Skeletal muscle tissue (tissue), 4 donors: ENCODE measurements around the gene CCER1. TPM values are rescaled to one million over a fixed set of nuclear protein-coding genes. Genes with fewer than 3 reads are reported as not detected.

Source experiments
- H3K27ac ChIP-seq: one replicate; pipeline ENCODE4 v1.7.0; 2013; ENCODE audit warnings: mild to moderate bottlenecking, low read depth, low read length, inconsistent platforms
- H3K27me3 ChIP-seq, 3 donors: one replicate each; pipeline ENCODE4 v1.7.0; 2013; ENCODE audit warnings: low read length in 3 of 3; ENCODE audit not compliant: control insufficient read depth in 3 of 3, insufficient read depth in 3 of 3
- H3K36me3 ChIP-seq, 3 donors: one replicate each; pipeline ENCODE4 v1.7.0; 2013; ENCODE audit warnings: low read length in 3 of 3; ENCODE audit not compliant: control insufficient read depth in 3 of 3, insufficient read depth in 3 of 3
- H3K4me1 ChIP-seq, 3 donors: one replicate each; pipeline ENCODE4 v1.7.0; 2013; ENCODE audit warnings: low read length in 3 of 3, mild to moderate bottlenecking in 3 of 3; ENCODE audit not compliant: control insufficient read depth in 3 of 3, insufficient read depth in 3 of 3
- H3K4me3 ChIP-seq, 3 donors: one replicate each; pipeline ENCODE4 v1.7.0; 2013; ENCODE audit warnings: low read length in 3 of 3
- H3K9ac ChIP-seq, 3 donors: one replicate each; pipeline ENCODE4 v1.7.0; 2013; ENCODE audit warnings: low read length in 3 of 3, mild to moderate bottlenecking in 3 of 3, moderate library complexity in 2 of 3, low read depth in 1 of 3
- H3K9me3 ChIP-seq, 3 donors: one replicate each; pipeline ENCODE4 v1.7.0; 2013; ENCODE audit warnings: low read length in 3 of 3; ENCODE audit not compliant: control insufficient read depth in 3 of 3
- total RNA-seq: library from RNA; depleted of rRNA; stranded (reverse); fragments of >200 nt; gene quantifications from one replicate; pipeline ENCODE4 v1.2.3, GENCODE V29; 2014
- donor health status: Osteomylitis.

CCER1 gene
- total RNA-seq: not detected

GRCh38 chr12:90954921-90955320 is at the start of gene CCER1:
Gene CCER1 (minus strand): TSS chr12:90955176. CDS start chr12:90954742, 434 bp downstream.
- no peaks in the 10 kb centered on the region for H3K4me1 ChIP-seq
- H3K27me3 ChIP-seq: no peaks in the 10 kb centered on the region
- H3K9me3 ChIP-seq: no peaks in the 10 kb centered on the region
- H3K9ac ChIP-seq: no peak within 1 kb of the TSS
- H3K27ac ChIP-seq: no peak within 1 kb of the TSS
- no peak within 1 kb of the TSS for H3K4me3 ChIP-seq
- H3K36me3 ChIP-seq: no peaks in the 10 kb centered on the region

GRCh38 chr12:91003737-91004136 is 48.8 kb upstream of the CCER1 start:
- H3K4me1 ChIP-seq: no peaks in the 10 kb centered on the region

GRCh38 chr12:91001306-91001705 is 46.3 kb upstream of the CCER1 start:
- Histone ChIP-seq H3K36me3 (no peaks in the 10 kb centered on the region), H3K9me3 (no peaks in the 10 kb centered on the region), H3K4me1 (no peaks in the 10 kb centered on the region), H3K27me3 (no peaks in the 10 kb centered on the region), H3K9ac (no peak overlapping the region), H3K27ac (no peak overlapping the region), H3K4me3 (no peak overlapping the region)

More at GRCh38 chr12:91003737-91004136, 48.8 kb upstream of the CCER1 start:
- Histone ChIP-seq H3K9ac (no peak overlapping the region), H3K27ac (no peak overlapping the region), H3K36me3 (no peaks in the 10 kb centered on the region), H3K27me3 (no peaks in the 10 kb centered on the region), H3K4me3 (no peak overlapping the region), H3K9me3 (no peaks in the 10 kb centered on the region)

GRCh38 chr12:90999966-91000365 is 45.0 kb upstream of the CCER1 start:
- H3K36me3 ChIP-seq: no peaks in the 10 kb centered on the region
- H3K4me1 ChIP-seq: no peaks in the 10 kb centered on the region
- H3K4me3 ChIP-seq: no peak overlapping the region
- no peaks in the 10 kb centered on the region for H3K9me3 ChIP-seq
- no peak overlapping the region for H3K27ac ChIP-seq
- no peaks in the 10 kb centered on the region for H3K27me3 ChIP-seq
- no peak overlapping the region for H3K9ac ChIP-seq

GRCh38 chr12:90999527-90999926 is 44.6 kb upstream of the CCER1 start:
- no peak overlapping the region for H3K9ac ChIP-seq
- no peak overlapping the region for H3K4me3 ChIP-seq
- H3K4me1 ChIP-seq: no peaks in the 10 kb centered on the region
- H3K9me3 ChIP-seq: no peaks in the 10 kb centered on the region
- H3K27me3 ChIP-seq: no peaks in the 10 kb centered on the region
- H3K27ac ChIP-seq: no peak overlapping the region
- no peaks in the 10 kb centered on the region for H3K36me3 ChIP-seq

GRCh38 chr12:90995010-90995409 is 40.0 kb upstream of the CCER1 start:
- Histone ChIP-seq H3K36me3 (no peaks in the 10 kb centered on the region), H3K27ac (no peak overlapping the region), H3K4me3 (no peak overlapping the region), H3K9me3 (no peaks in the 10 kb centered on the region), H3K4me1 (no peaks in the 10 kb centered on the region), H3K27me3 (no peaks in the 10 kb centered on the region), H3K9ac (no peak overlapping the region)

GRCh38 chr12:90991952-90992465 is 37.0 kb upstream of the CCER1 start:
- H3K9me3 ChIP-seq: no peaks in the 10 kb centered on the region

GRCh38 chr12:90990611-90991010 is 35.6 kb upstream of the CCER1 start:
- no peaks in the 10 kb centered on the region for H3K36me3 ChIP-seq
- no peaks in the 10 kb centered on the region for H3K9me3 ChIP-seq
- no peaks in the 10 kb centered on the region for H3K27me3 ChIP-seq
- no peak overlapping the region for H3K4me3 ChIP-seq
- no peak overlapping the region for H3K9ac ChIP-seq
- no peak overlapping the region for H3K27ac ChIP-seq
- H3K4me1 ChIP-seq: no peaks in the 10 kb centered on the region

More at GRCh38 chr12:90991952-90992465, 37.0 kb upstream of the CCER1 start:
- Histone ChIP-seq H3K27ac (no peak overlapping the region), H3K36me3 (no peaks in the 10 kb centered on the region), H3K27me3 (no peaks in the 10 kb centered on the region), H3K9ac (no peak overlapping the region), H3K4me3 (no peak overlapping the region), H3K4me1 (no peaks in the 10 kb centered on the region)

GRCh38 chr12:90989686-90990111 is 34.7 kb upstream of the CCER1 start:
- Histone ChIP-seq H3K27ac (no peak overlapping the region), H3K36me3 (no peaks in the 10 kb centered on the region), H3K9me3 (no peaks in the 10 kb centered on the region), H3K4me1 (no peaks in the 10 kb centered on the region), H3K9ac (no peak overlapping the region), H3K4me3 (no peak overlapping the region), H3K27me3 (no peaks in the 10 kb centered on the region)

GRCh38 chr12:90987520-90987919 is 32.5 kb upstream of the CCER1 start:
- Histone ChIP-seq H3K9me3 (no peaks in the 10 kb centered on the region), H3K36me3 (no peaks in the 10 kb centered on the region), H3K27ac (no peak overlapping the region), H3K9ac (no peak overlapping the region), H3K4me3 (no peak overlapping the region), H3K27me3 (no peaks in the 10 kb centered on the region), H3K4me1 (no peaks in the 10 kb centered on the region)
